ENCODE results near the gene SLC18A2.
A peak's percentile ranks its signal among the peaks of the same experiment; 100 is the strongest.
"Not testable (repeated sequence)": the region's sequence is repeated elsewhere in the genome, so short reads cannot be mapped to it uniquely, and the experiment has no call there.

SLC18A2 gene

GRCh38 chr10:117262903-117263293 lies 22.0 kb downstream of the SLC18A2 start:
- no peak for DNase-seq (ENCODE audit: low read depth)

DNA sequence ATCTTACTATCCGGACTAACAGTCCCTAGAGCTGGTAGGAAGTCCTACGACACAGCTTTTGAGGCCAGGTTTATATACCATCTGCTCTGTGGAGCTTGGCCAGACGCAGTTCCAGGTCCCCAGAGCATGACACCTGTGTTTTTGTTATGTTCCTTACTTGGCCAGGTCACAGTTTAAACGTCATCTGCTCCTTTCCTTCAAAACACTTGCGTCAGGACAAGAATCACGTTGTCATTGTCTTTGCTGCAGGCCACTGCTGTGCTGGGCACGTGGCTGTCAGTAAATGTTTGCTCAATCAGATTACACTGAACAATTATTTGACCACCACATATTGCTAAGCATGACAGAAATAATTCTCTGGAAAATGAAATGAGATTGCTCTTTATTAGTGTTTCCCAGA lies 23.9 kb downstream of the SLC18A2 start:
- no peak for DNase-seq (ENCODE audit: low read depth)

GRCh38 chr10:117266400-117266799 lies 25.5 kb downstream of the SLC18A2 start:
- DNase-seq (ENCODE audit: low read depth): no peak

GRCh38 chr10:117266812-117267211 lies 25.9 kb downstream of the SLC18A2 start:
- DNase-seq (ENCODE audit: low read depth): no peak

DNA sequence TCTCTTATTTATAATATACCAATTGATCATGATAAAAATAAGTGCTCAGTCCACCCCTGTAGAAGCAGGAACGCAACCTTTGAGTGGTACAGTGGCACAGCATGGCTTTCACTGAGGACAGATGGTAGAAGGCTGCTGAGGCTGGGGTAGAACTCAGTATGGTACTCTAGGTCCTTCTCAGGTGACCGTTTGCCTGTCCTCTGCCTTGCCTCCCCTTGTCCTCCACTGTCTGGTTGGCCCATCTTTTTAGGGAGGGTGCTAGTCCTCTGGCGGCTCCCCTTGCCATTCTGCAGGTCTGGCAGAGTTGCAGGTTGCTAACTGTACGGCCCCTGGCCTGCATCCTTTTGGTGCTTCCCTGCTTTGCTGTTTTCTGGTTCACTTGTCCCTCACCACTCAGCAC lies 27.3 kb downstream of the SLC18A2 start:
- DNase-seq (ENCODE audit: low read depth): no peak

GRCh38 chr10:117268907-117269306 lies 28.0 kb downstream of the SLC18A2 start:
- DNase-seq (ENCODE audit: low read depth): no peak

GRCh38 chr10:117271427-117271826 lies 30.5 kb downstream of the SLC18A2 start:
- peak; percentile 8 for DNase-seq (ENCODE audit: low read depth)

- DNase-seq (ENCODE audit: low read depth): no peak
Observed at GRCh38 chr10:117272195-117273076, 31.5 kb downstream of the SLC18A2 start.

DNA sequence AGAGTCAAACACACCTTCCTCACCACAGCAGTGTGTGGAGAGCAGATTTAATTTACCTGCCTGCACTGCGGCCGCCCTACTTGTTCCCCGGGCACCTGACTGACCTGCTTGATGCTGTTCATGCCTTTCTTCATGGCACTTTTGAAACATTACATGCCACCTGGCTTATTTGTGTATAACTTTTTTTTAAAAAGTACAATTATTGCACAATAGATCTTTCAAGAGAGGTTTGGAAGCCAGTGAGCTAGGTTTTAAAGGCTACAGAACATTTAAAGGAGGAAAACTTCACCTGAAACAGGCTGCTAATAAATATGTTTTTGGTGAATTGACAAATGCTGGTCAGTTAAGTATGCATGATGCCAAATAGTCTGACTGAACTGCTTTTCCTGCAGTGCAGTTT lies 33.1 kb downstream of the SLC18A2 start:
- DNase-seq (ENCODE audit: low read depth): no peak

GRCh38 chr10:117274509-117274908 lies 33.6 kb downstream of the SLC18A2 start:
- DNase-seq (ENCODE audit: low read depth): no peak

DNA sequence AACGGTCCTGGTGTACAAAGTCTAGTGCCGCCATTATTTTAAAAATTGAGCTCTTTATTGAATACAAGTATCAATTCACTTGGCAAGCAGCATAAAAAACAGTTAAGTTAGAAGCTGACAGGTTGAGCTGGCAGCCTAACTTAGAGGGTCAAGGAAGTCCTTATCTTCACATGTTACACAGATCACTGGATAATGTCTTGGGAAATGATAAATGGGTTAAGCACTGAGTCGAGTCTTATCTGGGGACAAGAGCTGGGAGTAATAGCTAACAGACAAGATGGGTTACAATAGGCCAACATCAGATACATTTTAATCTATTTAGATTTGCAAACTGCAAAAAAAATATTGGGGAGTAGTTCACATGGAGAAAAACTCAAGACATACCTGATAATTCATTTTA lies 34.2 kb downstream of the SLC18A2 start:
- no peak for DNase-seq (ENCODE audit: low read depth)

DNA sequence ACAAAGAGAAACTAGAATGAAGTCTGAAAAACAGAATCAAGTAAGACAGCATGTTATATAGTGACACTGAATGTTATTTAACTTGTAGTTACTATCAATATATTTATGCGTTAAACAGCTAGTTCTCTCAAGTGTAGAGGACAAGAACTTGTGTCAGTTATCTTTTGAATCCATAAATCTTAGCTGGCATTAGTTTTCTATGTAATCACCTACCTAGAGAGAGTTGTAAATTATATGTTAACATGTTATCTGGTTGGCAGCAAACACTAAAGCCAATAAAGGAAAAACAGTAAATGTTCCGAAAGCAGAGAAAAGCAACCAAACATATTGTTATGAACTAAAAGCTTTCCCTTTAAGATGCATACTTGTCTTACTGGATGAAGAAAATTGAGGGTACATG lies 36.8 kb downstream of the SLC18A2 start:
- no peak for DNase-seq (ENCODE audit: low read depth)

GRCh38 chr10:117284716-117285494 lies 44.0 kb downstream of the SLC18A2 start:
- no peak for DNase-seq (ENCODE audit: low read depth)

- DNase-seq (ENCODE audit: low read depth): not testable (repeated sequence)
Observed at GRCh38 chr10:117290872-117291271, 50.0 kb downstream of the SLC18A2 start.

- no peak for DNase-seq (ENCODE audit: low read depth)
Observed at GRCh38 chr10:117294039-117294645, 53.2 kb downstream of the SLC18A2 start.

- DNase-seq (ENCODE audit: low read depth): no peak
Observed at GRCh38 chr10:117294735-117295134, 53.8 kb downstream of the SLC18A2 start.

DNA sequence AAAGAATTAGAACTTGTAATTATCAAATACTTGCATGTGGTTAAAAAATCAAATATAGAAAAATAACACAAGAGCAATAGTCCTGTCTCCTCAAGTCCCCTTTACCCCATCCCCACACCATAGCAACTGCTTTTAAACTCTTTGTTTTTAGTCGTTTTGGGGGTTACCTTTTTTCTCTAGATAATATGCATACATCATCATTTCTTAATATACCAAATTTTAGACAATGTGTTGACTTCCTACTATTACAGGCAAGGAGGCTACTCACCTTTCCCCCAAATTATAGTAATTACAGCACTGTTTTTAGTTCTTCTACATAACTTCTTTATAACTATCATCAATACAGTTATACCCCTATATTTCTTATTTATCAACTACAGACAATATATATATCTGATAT lies 57.3 kb downstream of the SLC18A2 start:
- DNase-seq (ENCODE audit: low read depth): no peak

- no peak for DNase-seq (ENCODE audit: low read depth)
Observed at GRCh38 chr10:117299435-117299834, 58.5 kb downstream of the SLC18A2 start.

GRCh38 chr10:117300671-117301070 lies 59.8 kb downstream of the SLC18A2 start:
- DNase-seq (ENCODE audit: low read depth): no peak

DNA sequence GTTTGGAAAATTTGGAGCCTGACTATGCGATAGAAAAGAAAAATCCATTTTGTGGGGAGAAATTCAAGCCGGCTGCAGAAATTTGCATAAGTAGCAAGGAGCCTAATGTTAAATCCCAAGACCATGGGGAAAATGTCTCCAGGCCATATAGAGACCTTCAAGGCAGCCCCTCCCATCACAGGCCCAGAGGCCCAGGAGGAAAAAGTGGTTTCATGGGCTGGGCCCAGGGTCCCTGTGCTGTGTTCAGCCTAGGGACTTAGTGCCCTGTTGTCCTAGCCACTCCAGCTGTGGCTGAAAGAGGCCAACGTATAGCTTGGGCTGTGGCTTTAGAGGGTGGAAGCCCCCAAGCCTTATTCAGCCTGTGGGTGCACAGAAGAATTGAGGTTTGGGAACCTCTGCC lies 62.5 kb downstream of the SLC18A2 start:
- not testable (repeated sequence) for DNase-seq (ENCODE audit: low read depth)

- DNase-seq (ENCODE audit: low read depth): no peak
Observed at GRCh38 chr10:117306674-117307073, 65.8 kb downstream of the SLC18A2 start.

DNA sequence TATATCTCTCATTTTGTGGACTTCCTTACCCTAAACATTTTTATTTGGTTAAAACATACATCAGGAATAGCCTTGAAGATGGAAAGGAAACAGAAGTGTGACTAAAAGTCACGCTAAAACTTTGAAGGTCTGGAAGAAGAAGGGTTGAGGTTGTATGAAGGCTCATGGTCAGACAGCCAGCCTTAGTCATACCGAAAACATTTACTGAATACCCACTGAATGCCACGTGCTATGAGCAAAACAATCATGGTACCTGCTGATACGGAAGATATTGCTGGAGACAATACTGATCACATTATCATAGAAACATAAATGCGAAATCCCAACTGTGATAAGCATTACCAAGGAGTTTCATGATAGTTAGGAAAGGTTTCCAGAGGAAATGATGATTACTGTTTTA lies 70.3 kb downstream of the SLC18A2 start:
- DNase-seq (ENCODE audit: low read depth): no peak

DNA sequence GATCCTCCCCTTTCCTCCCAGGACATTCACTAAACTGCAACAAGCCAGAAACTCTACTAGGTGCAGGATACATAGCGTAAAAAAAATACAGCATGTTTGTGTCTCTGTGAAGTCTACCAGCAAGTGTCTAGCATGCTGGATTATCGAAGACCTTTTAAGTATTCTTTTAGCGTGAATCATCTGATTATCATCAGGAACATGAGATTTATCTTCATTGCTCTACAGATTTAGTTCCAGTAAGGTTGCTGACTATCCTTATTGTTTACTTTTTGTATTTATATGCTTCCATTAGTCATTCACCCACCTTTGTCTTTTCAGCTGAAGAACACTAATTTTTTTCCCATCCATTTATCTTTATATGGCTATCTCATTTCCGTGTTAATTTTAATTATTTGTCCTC lies 71.5 kb downstream of the SLC18A2 start:
- DNase-seq (ENCODE audit: low read depth): no peak
